ENCODE measurements around the gene SEMA6B.

SEMA6B gene

DNA sequence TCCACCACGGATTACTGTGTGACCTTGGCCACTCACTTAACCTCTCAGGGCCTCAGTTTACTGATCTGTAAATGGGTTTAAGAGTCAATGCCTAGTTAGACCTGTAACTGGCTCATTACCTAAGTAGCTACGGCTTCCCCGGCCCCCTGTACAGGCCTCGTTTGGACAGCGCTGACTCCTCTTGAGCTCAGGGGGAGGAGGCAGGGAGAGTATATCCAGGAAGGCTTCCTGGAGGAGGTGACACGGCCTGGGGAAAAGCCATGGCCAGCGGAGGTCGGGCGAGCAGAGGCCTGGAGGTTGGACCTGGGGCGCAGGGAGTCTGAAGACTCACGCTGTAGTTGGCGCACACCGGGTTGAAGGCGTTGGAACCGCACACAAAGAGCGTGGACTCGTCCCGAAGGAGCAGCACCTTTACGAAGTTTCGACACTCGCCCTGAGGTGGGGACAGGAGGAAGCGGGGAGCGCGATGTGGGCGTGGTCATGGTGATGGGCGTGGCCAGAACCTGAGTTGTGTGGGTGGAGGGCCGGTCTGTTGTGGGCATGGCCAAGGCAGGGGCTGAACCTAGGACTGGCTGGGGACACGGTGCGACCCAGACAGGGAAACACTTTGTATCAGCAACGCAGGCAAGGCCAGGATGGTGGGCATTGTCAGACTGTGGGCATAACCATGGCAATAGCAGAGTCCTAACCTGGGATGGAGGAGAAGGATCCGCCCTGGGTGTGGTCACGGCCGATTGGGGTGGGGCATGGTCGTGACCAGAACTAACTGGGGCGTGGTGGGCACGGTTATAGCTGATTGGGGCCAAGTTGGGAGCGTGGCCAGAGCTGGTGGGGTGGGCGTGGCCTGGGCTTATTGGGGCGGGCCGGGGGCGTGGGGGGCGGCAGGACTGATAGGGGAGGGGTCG is 3.6 kb downstream of the SEMA6B start:
- Histone ChIP-seq H3K4me1 (ENCODE audit: control insufficient read depth, insufficient read depth, low read length) (no peaks in the 10 kb centered on the region), H3K9ac (ENCODE audit: low read length in 2 of 2) (no peak overlapping the region), H3K36me3 (ENCODE audit: control insufficient read depth in 2 of 2, insufficient read depth in 2 of 2, low read length in 2 of 2) (peaks cover 0 to 2% of the 10 kb centered on the region in 2 donors), H3K4me3 (ENCODE audit: low read length in 2 of 2) (no peak overlapping the region), H3K27ac (ENCODE audit: low read length) (no peak overlapping the region), H3K27me3 (ENCODE audit: control insufficient read depth in 1 of 2, insufficient read depth in 2 of 2, low read length in 2 of 2) (no peaks in the 10 kb centered on the region), H3K9me3 (ENCODE audit: control insufficient read depth in 2 of 2, low read length in 2 of 2) (no peaks in the 10 kb centered on the region)

DNA sequence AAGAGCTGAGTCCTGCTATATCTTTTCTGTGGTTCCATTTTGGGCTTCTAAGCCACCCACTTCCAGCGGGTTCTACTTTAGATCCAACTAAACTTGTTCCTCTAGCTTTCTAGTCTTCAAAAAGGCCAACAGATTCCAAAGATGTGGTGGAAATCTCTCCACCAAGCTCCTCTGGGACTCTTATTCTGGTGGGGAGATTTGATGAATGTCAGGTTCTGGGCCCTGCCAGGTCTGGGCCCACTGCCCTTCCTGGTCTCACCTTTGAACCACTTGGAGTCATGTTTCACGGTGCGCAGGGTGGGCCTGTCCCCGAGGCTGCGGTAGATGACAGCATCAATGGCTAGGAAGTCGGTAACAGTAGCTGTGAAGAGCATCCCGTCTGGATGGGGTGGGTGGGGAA is 4.8 kb downstream of the SEMA6B start:
- Histone ChIP-seq H3K4me1 (ENCODE audit: control insufficient read depth, insufficient read depth, low read length) (no peaks in the 10 kb centered on the region), H3K9ac (ENCODE audit: low read length in 2 of 2) (no peak overlapping the region), H3K9me3 (ENCODE audit: control insufficient read depth in 2 of 2, low read length in 2 of 2) (no peaks in the 10 kb centered on the region), H3K36me3 (ENCODE audit: control insufficient read depth in 2 of 2, insufficient read depth in 2 of 2, low read length in 2 of 2) (peaks cover 0 to 2% of the 10 kb centered on the region in 2 donors), H3K4me3 (ENCODE audit: low read length in 2 of 2) (no peak overlapping the region), H3K27ac (ENCODE audit: low read length) (no peak overlapping the region), H3K27me3 (ENCODE audit: control insufficient read depth in 1 of 2, insufficient read depth in 2 of 2, low read length in 2 of 2) (no peaks in the 10 kb centered on the region)

DNA sequence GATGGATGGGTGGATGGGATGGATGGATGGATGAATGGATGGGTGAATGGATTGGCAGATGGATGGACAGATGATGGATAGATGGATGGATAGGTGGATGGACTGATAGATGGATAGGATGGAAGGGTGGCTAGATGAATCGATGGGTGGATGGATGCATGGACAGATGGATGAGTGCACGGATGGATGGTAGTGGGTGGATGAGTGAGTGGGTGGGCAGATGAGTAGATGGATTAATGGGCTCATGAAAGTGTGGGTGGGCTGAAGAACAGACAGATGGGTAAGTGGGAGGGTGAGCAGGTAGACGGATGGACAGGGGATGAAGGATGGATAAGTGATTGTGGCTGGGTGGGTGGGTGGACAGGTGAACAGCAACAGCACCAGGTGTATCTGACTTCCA is 5.7 kb downstream of the SEMA6B start:
- Histone ChIP-seq H3K36me3 (ENCODE audit: control insufficient read depth in 2 of 2, insufficient read depth in 2 of 2, low read length in 2 of 2) (peaks cover 0 to 2% of the 10 kb centered on the region in 2 donors), H3K4me1 (ENCODE audit: control insufficient read depth, insufficient read depth, low read length) (no peaks in the 10 kb centered on the region), H3K27me3 (ENCODE audit: control insufficient read depth in 1 of 2, insufficient read depth in 2 of 2, low read length in 2 of 2) (no peaks in the 10 kb centered on the region), H3K4me3 (ENCODE audit: low read length in 2 of 2) (no peak overlapping the region), H3K9ac (ENCODE audit: low read length in 2 of 2) (no peak overlapping the region), H3K27ac (ENCODE audit: low read length) (no peak overlapping the region), H3K9me3 (ENCODE audit: control insufficient read depth in 2 of 2, low read length in 2 of 2) (no peaks in the 10 kb centered on the region)

DNA sequence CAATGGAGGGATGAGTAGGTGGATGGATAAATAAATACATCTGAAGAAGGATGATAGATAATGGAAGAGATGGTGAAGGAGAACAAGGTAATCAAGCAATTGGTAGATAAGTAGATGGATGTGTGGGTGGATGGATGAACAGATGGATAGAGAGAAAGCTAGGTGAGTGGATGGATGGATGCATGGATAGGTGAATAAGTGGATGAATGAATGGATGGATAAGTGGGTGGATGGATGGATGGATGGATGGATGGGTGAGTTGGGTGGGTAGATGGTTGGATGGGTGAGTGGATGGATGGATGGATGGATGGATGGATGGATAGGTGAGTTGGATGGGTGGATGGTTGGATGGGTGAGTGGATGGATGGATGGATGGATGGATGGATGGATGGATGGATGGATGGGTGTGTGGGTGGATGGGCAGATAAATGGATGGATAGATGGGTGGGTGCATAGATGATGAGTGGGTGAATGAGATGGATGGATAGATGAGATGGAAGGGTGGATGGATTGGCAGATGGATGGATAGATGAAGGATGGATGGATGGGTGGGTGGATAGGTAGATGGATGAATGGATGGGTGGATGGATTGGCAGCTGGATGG is 6.3 kb downstream of the SEMA6B start:
- Histone ChIP-seq H3K27me3 (ENCODE audit: control insufficient read depth in 1 of 2, insufficient read depth in 2 of 2, low read length in 2 of 2) (no peaks in the 10 kb centered on the region), H3K36me3 (ENCODE audit: control insufficient read depth in 2 of 2, insufficient read depth in 2 of 2, low read length in 2 of 2) (peaks cover 0 to 2% of the 10 kb centered on the region in 2 donors), H3K4me1 (ENCODE audit: control insufficient read depth, insufficient read depth, low read length) (no peaks in the 10 kb centered on the region), H3K9me3 (ENCODE audit: control insufficient read depth in 2 of 2, low read length in 2 of 2) (no peaks in the 10 kb centered on the region), H3K4me3 (ENCODE audit: low read length in 2 of 2) (no peak overlapping the region), H3K27ac (ENCODE audit: low read length) (no peak overlapping the region), H3K9ac (ENCODE audit: low read length in 2 of 2) (no peak overlapping the region)

DNA sequence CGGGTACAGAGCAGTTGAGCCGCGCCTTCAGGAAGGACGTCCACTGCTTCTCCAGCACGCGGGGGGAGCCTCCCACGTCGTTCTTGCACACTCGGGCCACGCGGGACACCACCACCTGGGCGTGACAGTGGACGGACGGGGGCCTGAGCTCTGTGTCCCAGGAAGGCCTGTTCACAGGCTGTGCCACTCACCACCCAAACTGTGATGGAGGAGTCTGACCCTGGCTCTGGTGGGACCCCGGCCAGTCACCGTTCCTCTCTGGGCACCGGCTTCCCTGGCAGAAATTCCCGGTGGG is 7.0 kb downstream of the SEMA6B start:
- H3K27ac ChIP-seq (ENCODE audit: low read length), result no peak overlapping the region
- no peak overlapping the region for H3K9ac ChIP-seq (ENCODE audit: low read length in 2 of 2)
- H3K36me3 ChIP-seq (ENCODE audit: control insufficient read depth in 2 of 2, insufficient read depth in 2 of 2, low read length in 2 of 2), result peaks cover 0 to 2% of the 10 kb centered on the region in 2 donors
- H3K9me3 ChIP-seq (ENCODE audit: control insufficient read depth in 2 of 2, low read length in 2 of 2), result no peaks in the 10 kb centered on the region
- no peak overlapping the region for H3K4me3 ChIP-seq (ENCODE audit: low read length in 2 of 2)
- no peaks in the 10 kb centered on the region for H3K27me3 ChIP-seq (ENCODE audit: control insufficient read depth in 1 of 2, insufficient read depth in 2 of 2, low read length in 2 of 2)
- H3K4me1 ChIP-seq (ENCODE audit: control insufficient read depth, insufficient read depth, low read length), result no peaks in the 10 kb centered on the region

DNA sequence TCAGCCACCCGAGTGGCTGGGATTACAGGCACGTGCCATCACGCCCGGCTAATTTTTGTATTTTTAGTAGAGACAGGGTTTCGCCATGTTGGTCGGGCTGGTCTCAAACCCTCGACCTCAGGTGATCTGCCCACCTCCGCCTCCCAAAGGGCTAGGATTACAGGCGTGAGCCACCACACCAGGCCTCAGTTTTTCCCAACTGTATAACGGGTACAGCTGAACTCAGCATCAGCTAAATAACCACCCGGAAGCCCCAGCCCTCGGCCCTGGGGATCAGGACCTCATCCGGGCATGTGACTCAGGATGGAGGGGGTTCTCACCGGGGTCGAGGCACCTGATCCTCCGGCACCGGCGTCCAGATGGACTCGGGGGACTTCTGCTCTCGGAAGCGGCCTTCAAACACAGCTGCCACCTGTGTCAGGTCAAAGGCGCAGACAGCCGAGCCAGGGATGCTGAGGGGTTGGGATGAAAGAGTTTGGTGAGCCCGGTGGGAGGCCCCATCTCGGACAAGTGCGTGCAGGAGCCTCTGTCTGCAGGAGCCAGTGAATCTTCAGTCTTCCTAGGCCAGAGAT is 8.9 kb downstream of the SEMA6B start:
- Histone ChIP-seq H3K4me3 (ENCODE audit: low read length in 2 of 2) (no peak overlapping the region), H3K36me3 (ENCODE audit: control insufficient read depth in 2 of 2, insufficient read depth in 2 of 2, low read length in 2 of 2) (peaks cover 0 to 2% of the 10 kb centered on the region in 2 donors), H3K9ac (ENCODE audit: low read length in 2 of 2) (no peak overlapping the region), H3K4me1 (ENCODE audit: control insufficient read depth, insufficient read depth, low read length) (no peaks in the 10 kb centered on the region), H3K9me3 (ENCODE audit: control insufficient read depth in 2 of 2, low read length in 2 of 2) (no peaks in the 10 kb centered on the region), H3K27ac (ENCODE audit: low read length) (no peak overlapping the region), H3K27me3 (ENCODE audit: control insufficient read depth in 1 of 2, insufficient read depth in 2 of 2, low read length in 2 of 2) (no peaks in the 10 kb centered on the region)

DNA sequence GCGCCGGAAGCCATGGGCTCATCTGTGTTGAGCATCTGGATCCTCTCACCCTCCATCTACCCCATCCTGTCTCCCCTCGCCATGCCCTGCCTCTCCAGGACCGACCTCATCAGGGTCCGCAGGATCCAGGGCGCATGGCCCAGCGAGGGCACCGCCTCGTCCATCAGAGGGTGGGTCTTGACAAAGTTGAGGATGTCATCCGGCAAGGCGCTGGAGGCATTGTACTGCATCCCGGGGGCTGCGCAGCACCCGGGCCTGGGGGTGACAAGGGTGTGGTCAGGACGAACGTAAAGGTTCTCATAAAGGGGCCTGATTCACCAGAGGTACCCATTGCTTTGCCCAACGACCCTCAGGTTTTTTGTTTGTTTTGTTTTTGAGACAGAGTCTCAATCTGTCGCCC is 9.5 kb downstream of the SEMA6B start:
- no peaks in the 10 kb centered on the region for H3K27me3 ChIP-seq (ENCODE audit: control insufficient read depth in 1 of 2, insufficient read depth in 2 of 2, low read length in 2 of 2)

DNA sequence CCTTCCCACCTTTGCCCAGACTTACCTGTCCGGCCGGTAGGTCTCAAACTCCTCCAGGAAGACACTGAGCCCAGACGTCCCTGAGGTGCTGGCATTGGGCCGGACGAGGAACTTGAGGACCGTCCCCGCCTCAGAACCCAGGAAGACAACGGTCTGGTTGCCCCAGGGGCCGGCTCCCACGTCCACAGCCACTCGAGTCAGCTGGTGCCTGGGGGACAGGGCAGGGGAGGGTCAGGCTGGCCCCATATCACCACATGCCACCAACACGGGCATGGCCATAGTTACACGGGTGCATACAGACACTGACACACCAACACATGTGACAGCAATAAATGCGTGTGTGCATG is 11.3 kb downstream of the SEMA6B start:
- Histone ChIP-seq H3K27me3 (ENCODE audit: control insufficient read depth in 1 of 2, insufficient read depth in 2 of 2, low read length in 2 of 2) (no peaks in the 10 kb centered on the region), H3K9ac (ENCODE audit: low read length in 2 of 2) (no peak overlapping the region), H3K36me3 (ENCODE audit: control insufficient read depth in 2 of 2, insufficient read depth in 2 of 2, low read length in 2 of 2) (peaks cover 0 to 2% of the 10 kb centered on the region in 2 donors), H3K4me1 (ENCODE audit: control insufficient read depth, insufficient read depth, low read length) (no peaks in the 10 kb centered on the region), H3K27ac (ENCODE audit: low read length) (no peak overlapping the region), H3K4me3 (ENCODE audit: low read length in 2 of 2) (no peak overlapping the region), H3K9me3 (ENCODE audit: control insufficient read depth in 2 of 2, low read length in 2 of 2) (no peaks in the 10 kb centered on the region)

More for the DNA sequence above, 9.5 kb downstream of the SEMA6B start:
- Histone ChIP-seq H3K4me1 (ENCODE audit: control insufficient read depth, insufficient read depth, low read length) (no peaks in the 10 kb centered on the region), H3K27ac (ENCODE audit: low read length) (no peak overlapping the region), H3K9ac (ENCODE audit: low read length in 2 of 2) (no peak overlapping the region), H3K36me3 (ENCODE audit: control insufficient read depth in 2 of 2, insufficient read depth in 2 of 2, low read length in 2 of 2) (peaks cover 0 to 2% of the 10 kb centered on the region in 2 donors), H3K9me3 (ENCODE audit: control insufficient read depth in 2 of 2, low read length in 2 of 2) (no peaks in the 10 kb centered on the region), H3K4me3 (ENCODE audit: low read length in 2 of 2) (no peak overlapping the region)

DNA sequence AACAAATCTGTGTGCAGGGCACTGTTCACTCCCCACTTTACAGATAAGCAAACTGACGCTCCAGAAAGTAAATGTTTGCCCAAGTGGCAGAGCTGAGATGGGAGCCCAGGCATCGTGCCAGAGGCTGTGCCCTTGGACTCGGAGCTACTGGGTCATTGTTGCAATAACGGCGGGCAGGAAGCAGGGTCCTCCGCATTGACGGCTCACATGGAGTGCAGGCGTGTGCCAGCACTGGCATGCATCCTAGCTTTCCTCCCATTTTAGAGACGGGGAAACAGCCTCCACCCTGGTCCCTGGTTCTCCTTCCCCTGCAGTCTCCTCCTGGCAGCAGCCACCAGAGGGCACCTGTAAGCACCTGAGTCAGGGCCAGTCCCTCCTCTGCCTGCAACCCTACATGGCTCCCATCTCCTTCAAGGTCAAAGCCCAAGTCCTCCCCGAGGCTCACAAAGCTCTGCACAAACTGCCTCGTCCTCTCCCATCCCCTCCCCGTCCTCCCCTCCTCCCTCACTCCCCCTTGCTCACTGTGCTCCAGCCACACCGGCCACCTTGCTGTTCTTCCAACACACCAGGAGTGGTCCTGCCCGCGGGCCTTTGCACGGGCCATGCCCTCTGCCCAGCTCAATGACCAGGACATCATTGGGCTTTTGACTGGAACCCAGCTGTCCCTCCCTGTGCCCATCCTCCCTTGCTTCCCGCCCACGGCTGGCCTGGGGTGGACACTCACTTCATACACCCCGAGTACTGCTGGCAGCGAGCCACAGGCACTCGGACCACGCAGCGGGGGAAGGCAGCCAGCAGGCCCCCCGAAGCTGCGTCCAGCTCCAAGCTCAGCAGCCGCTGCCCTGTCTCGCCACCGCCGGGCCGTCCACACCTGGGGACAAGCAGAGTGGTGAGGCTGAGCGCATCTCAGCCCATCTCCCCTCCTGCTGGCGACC is 11.9 kb downstream of the SEMA6B start:
- no peaks in the 10 kb centered on the region for H3K36me3 ChIP-seq (ENCODE audit: control insufficient read depth in 2 of 2, insufficient read depth in 2 of 2, low read length in 2 of 2)

DNA sequence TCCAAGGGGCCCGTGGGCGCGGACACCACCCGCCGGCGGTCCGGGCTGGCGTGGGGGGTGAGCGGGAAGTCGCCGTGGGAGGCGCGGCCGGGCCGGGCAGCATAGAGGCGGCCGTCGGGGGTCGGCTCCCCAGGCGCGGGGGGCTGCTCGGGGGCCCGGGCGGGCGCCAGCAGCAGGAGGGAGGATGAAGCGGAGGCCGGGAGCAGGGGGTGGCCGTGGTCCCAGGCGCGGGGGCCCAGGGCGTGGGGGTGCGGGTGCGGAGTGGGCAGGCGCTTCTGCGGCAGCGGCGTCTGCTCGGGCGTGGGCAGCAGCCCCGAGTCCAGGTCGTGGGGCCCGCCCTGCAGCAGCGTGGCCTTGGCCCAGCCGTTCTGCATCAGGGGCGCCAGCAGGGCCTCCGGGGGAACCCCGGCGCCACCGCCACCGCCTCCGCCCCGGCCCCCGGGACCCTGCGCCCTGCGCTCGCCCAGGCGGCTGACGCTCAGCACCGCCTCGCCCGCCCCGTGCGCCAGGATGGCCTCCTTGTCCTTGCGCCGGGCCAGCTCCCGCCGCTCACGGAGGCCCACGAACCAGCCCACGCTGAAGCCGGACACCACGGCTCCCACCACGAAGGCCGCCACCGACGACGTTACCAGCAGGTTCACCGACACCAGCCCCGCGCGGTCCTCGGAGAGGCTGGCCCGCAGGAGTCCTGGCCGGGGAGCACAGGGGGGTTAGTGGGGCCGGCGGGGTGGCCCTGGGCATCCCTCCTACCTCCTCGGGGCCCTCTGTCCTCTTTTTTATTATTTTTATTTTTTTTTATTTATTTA is 15.4 kb downstream of the SEMA6B start:
- no peak overlapping the region for H3K27ac ChIP-seq (ENCODE audit: low read length)
- peaks cover 0 to 2% of the 10 kb centered on the region in 2 donors for H3K9me3 ChIP-seq (ENCODE audit: control insufficient read depth in 2 of 2, low read length in 2 of 2)
- no peaks in the 10 kb centered on the region for H3K27me3 ChIP-seq (ENCODE audit: control insufficient read depth in 1 of 2, insufficient read depth in 2 of 2, low read length in 2 of 2)
- H3K4me3 ChIP-seq (ENCODE audit: low read length in 2 of 2), result no peak overlapping the region
- H3K9ac ChIP-seq (ENCODE audit: low read length in 2 of 2), result no peak overlapping the region
- H3K4me1 ChIP-seq (ENCODE audit: control insufficient read depth, insufficient read depth, low read length), result no peaks in the 10 kb centered on the region
- H3K36me3 ChIP-seq (ENCODE audit: control insufficient read depth in 2 of 2, insufficient read depth in 2 of 2, low read length in 2 of 2), result no peaks in the 10 kb centered on the region

More for the DNA sequence above, 11.9 kb downstream of the SEMA6B start:
- Histone ChIP-seq H3K4me1 (ENCODE audit: control insufficient read depth, insufficient read depth, low read length) (no peaks in the 10 kb centered on the region), H3K9ac (ENCODE audit: low read length in 2 of 2) (no peak overlapping the region), H3K27ac (ENCODE audit: low read length) (no peak overlapping the region), H3K4me3 (ENCODE audit: low read length in 2 of 2) (no peak overlapping the region), H3K27me3 (ENCODE audit: control insufficient read depth in 1 of 2, insufficient read depth in 2 of 2, low read length in 2 of 2) (no peaks in the 10 kb centered on the region), H3K9me3 (ENCODE audit: control insufficient read depth in 2 of 2, low read length in 2 of 2) (no peaks in the 10 kb centered on the region)
